ENCODE results near the gene RABGAP1L.

GRCh38 chr1:174415506-174415905 is 256.2 kb downstream of the RABGAP1L start:
- no peak for TF ChIP-seq POLR2AphosphoS5 (IDR thresholded peaks at IDR 0.05)
- TF ChIP-seq POLR2A (IDR thresholded peaks at IDR 0.05): no peak
- TF ChIP-seq, protein P1, sequence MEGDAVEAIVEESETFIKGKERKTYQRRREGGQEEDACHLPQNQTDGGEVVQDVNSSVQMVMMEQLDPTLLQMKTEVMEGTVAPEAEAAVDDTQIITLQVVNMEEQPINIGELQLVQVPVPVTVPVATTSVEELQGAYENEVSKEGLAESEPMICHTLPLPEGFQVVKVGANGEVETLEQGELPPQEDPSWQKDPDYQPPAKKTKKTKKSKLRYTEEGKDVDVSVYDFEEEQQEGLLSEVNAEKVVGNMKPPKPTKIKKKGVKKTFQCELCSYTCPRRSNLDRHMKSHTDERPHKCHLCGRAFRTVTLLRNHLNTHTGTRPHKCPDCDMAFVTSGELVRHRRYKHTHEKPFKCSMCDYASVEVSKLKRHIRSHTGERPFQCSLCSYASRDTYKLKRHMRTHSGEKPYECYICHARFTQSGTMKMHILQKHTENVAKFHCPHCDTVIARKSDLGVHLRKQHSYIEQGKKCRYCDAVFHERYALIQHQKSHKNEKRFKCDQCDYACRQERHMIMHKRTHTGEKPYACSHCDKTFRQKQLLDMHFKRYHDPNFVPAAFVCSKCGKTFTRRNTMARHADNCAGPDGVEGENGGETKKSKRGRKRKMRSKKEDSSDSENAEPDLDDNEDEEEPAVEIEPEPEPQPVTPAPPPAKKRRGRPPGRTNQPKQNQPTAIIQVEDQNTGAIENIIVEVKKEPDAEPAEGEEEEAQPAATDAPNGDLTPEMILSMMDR (IDR thresholded peaks at IDR 0.05): no peak
- no peak for TF ChIP-seq EP300 (IDR thresholded peaks at IDR 0.05)
